Stimulated activated CD4-positive, alpha-beta T cell treated with anti-CD3 and anti-CD28 coated beads, Interleukin-12 subunit alpha, Interleukin-12 subunit beta, amount 100 ng/mL, for 24 hours (primary cell): ENCODE results near the gene NIN.
"Not testable (repeated sequence)": the region's sequence is repeated elsewhere in the genome, so short reads cannot be mapped to it uniquely, and the experiment has no call there.

Experiments used
- DNase-seq, 2 experiments: peaks; one replicate each; pipeline ENCODE4 v3.0.0-alpha.2; 2020; ENCODE audit warnings: low read depth in 2 of 2

NIN gene

DNA sequence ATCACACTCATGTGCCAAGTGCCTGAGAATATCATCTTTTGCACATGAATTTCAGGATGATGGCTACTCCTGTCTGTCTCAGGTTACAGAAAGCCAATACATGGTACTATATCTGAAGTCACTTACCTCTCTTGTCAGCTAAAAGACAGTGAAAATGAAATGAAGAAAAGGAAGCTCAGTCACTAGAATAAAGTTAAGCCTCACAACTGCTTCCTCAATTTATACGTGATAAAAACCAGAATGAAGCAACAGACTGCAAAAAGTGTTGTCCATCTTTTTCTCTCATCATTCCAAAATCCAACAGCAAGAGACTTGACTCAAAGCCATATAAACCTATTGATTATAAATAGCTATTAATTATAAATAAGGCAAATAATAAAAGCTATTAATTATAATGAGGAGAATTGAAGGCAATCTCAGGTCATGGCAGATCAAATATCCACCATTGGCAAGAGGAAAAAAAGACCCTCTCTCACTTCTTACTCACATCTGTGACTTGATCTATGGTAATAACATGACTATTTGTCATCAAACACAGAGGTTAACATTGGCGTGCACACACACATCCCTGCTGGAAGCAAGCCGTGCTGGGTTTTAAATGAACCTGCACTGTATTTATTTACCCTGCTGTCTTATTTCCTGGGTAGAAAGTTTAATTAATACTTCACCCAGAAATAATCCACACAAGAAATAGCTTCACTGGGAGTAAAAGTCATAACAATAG is 10.0 kb downstream of the NIN start:
- DNase-seq = no peak

DNA sequence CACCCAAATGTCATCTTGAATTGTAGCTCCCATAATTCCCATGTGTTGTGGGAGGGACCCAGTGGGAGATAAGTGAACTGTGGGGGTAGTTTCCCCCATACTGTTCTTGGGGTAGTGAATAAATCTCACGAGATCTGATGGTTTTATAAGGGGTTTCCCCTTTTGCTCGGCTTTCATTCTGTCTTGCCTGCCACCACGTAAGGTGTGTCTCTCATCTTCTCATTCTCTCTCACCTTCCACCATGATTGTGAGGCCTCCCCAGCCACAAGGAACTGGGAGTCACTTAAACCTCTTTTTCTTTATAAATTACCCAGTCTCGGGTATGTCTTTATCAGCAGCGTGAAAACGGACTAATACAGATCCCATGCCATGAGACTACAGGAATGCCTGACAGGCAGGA is 11.7 kb downstream of the NIN start:
- DNase-seq = not testable (repeated sequence)

DNA sequence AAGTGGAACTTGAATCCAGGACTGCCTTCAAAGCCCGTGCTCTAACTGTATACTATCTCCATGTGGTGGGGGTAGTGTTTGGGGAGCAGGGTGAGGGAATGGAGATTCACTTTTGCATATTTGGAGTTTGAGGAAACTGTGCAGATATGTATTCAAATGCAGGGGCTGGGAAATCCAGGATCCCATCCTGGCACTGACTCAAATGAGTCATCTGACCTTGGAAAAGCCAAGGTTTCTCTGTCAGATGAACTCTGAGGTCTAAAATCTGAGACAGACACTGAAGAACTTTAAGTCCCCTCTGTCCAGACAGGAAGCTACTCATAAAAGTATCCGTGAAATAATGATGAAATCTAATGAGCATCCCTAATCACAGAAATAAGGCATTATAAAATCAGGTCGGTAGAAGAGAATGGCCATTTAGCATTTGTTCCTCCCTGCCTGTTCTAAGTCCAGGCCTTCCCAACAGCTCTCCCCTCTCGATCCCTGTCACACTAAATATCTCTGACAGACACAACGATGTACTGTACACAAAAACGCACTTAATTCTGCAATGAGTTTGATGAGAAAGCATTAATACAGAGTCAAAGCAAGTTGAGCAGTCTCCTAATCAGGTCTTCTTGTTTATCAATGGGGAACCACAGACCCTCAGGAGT is 14.4 kb downstream of the NIN start:
- no peak for DNase-seq

DNA sequence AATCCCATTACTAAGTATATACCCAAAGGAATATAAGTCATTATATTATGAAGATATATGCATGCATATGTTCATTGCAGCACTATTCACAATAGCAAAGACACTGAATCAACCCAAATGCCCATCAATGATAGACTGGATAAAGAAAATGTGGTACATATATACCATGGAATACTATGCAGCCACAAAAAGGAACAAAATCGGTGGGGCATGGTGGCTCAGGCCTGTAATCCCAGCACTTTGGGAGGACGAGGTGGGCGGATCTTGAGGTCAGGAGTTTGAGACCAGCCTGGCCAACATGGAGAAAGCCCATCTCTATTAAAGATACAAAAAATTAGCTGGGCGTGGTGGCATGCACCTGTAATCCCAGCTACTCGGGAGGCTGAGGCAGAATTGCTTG is 15.4 kb downstream of the NIN start:
- DNase-seq = not testable (repeated sequence)

DNA sequence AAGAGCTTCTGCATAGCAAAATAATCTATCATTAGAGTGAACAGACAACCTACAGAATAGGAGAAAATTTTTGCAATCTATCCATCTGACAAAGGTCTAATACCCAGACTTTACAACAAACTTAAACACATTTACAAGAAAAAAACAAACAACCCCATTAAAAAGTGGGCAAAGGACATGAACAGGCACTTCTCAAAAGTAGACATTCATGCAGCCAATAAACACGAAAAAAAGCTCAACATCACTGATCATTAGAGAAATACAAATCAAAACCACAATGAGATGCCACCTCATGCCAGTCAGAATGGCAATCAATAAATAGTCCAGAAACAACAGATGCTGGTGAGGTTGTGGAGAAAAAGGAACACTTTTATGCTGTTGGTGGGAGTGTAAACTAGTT is 15.9 kb downstream of the NIN start:
- DNase-seq = not testable (repeated sequence)

DNA sequence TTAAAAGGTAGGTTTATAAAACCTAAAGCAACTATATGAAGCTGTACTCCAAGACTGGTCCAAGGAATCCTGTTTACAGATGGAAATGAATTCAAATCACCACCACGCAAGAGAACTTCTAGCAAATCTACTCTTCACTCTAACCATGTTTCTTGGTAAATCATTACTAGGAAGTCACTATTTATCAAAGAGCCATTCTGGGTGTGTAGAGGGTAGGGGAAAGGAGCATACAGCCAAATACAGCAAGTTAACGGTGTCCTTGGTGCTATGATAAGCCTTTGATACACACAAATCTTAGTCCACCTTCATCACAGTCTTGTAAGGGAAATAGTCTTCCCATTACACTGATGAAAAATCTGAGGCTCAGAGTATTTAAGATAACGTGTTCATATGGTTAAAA is 16.8 kb downstream of the NIN start:
- no peak for DNase-seq

DNA sequence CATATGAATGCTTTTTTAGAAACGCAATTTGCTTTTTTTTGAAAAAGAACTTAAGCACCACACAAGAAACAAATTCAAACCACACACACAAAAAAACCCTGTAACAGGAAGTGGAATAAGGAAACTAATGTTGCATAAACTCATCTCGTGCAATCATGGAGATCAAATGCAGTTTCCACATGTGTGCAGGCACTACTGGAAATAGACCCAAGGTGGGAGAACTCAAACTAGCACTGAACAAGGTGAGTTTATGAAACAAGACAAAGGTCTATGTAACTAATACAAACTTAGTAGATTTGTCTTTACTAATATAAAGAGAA is 17.5 kb downstream of the NIN start:
- no peak for DNase-seq

DNA sequence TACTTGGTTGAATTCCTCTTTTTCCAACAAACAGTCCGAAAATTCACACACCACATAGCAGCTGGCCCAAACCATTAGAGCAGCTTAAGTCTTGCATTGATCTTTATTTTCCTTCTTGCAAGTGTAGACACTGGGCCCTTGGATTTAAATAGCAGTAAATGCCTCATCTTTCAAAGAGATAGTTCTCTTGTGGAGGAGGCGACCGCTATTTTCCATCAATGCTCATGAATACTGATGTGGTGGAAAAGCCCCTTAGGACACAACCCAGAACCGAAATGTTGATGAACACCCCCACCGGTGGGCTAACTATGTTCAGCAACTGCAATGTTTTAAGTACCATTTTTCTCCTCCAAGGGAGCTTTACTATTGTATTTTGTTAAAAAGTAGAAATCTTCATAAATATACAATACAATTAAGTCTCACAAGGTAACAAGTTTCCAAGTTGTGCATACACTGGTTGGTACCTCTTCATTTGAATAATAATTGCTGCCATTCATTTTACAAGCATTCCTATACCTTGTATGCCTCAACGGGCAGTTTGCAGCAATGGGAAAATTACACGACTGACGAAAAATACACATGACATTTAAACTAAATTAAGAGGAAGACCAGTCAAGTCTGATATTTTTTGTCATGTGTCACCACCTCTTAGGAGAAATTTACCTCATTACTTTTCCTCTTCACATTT is 18.0 kb downstream of the NIN start:
- no peak for DNase-seq

DNA sequence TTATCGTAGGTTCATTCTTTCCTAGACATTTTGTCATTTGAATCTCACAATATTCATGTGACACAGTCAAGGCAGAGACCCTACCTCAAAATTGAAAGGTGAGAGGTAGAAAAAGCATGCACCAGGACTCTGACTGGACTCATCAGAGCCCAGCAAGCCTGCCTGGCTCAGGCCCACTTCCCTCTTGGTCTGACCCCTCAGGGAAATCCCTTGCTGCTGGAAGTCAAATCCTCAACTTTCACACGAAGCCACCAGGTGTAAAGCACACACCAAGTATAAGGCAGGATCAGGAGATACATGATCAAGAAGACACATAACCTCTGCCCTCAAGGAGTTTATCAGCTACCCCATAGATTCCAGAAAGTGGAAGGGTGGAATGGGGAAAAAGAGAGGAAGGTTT is 18.8 kb downstream of the NIN start:
- DNase-seq = no peak

DNA sequence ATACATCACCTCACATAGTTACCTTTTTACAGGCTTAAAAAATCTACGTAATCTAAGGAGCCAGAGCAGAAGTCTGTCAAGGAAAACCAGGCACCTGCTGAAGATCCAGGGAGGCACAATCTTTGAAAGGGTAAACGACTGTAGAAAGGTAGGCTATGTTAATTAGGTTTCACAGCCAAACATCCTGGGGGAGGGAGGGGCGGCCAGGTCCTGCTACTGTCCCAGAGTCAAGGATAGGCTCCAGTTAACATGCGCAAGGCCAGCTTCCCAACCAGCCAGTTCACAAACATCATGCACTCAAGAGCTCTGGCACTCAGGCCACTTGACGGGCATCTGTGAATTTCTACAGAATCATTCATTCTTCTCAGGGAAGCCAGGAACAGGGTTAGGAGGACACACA is 22.9 kb downstream of the NIN start:
- no peak for DNase-seq

DNA sequence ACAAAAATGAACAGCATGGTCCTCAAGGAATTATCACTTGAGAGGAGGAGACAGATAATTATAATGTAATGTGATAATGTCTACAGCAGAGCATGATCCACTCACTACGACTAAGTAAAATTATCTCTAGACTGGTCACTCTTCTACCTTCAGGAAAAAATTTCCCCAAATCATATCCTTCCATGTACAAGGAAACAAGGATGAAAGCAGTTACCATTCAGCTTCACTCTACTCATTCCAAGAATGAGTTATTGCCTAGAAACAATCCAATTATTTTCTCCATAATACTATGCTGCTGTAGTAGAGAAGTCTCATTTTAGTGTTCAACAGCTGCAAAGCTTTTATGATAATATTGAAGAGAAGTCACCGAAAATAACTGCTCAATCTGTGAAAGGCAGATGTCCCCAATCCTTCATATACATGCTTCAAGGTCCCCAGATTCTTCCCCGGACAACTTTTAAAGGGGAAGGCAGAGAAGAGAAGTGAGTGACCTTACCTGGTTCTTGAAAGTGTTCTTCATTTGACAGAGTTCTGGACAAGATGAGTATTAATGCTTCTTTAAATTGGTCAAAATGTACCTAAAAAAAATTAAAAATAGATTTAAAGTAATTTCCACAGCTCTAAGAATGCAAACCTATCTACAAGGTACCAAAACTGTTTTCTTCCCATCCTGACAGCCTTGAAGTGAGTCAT is 24.6 kb downstream of the NIN start:
- no peak for DNase-seq

DNA sequence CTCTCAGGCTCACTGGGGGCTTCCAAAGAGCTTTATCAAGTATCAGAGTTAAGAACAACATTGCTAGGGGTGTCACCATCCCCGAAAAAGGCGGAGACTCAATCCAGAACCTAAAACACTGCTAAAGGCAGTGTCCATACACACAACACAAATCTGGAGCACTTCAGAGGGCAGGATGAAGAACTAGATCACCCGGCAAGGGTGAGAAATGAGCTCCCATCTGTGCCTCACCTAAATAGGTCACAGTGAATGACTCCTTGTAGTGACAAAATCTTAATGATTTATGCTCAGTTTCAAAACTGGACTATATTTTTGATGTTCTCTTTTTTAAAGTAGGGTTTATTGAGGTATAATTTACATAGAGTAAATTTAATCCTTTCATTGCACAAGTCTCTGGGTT is 25.6 kb downstream of the NIN start:
- DNase-seq = no peak

DNA sequence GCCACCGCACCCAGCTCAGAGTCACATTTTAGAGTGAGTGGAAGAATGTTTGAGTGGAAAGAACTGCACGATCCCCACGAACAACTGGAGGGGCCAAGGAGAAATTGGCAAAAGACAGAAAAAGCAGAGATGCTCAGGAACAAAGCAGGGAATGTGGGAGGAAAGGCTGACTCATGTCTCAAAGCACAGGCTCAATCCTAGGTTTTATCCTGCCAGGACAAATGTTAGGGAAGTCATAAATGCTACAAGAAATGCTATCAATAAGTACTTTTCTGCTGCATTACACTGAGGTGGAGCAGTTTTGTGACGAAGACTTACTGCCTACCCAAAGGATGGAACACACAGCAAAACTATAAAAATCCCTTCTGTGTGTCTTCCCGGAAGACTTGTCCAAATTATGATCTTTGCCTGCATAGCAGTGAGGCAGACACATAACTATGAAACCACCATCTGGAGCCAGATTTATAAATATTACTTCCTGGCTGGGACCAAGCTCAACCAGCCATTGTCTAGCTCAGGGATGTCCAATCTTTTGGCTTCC is 26.7 kb downstream of the NIN start:
- DNase-seq = no peak

DNA sequence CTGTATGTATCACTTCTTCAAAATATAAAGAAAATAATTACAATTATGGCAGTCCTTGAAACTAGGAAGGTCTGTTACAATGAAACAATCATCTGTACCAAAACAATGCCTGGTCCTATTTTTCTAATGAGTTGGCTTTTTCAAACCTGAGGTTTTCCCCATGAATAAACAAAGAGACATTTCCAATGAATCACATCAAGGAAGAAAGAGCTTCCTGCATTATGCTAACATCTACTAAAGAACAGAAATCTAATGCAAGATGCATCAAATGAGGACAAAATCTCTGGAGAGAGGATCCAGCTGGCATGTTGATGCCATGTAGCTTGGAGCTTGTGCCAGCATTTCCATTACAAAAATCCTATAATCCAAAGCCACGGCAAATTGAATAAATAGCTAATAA is 29.3 kb downstream of the NIN start:
- DNase-seq = no peak

DNA sequence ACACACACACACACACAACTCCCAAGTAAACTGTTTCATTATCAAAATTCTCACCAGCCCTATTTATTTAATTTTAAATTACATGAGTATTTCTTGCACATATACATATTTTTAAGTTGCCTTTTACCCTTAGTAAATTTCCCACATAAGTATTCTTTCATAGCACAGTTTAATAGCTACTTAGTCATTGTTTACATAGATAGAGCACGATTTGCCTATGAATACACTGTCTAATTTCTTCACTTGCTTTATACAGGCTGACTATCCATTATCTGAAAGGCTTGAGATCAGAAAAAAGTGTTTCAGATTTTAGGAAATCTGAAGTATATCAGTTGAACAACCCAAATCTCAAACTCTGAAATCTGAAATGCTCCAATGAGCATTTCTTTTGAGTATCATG is 30.9 kb downstream of the NIN start:
- DNase-seq = no peak

DNA sequence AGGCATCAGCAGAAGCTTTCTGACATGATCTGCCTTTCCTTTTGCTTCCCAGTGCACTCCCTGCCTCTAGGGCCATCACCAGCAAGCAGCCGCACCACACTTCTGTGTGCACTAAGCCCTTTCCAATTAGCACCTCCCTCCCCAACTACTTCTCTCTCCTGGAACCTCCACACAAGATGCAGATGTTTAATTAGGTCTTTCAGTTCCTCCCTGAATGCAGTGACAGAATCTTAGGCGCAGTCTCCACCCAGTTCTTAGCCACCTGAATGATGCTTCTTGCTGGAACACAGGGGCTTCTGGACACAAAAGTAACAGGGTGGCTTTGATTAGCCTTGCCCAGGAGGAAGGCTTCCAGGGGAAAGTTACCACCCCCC is 32.9 kb downstream of the NIN start:
- no peak for DNase-seq

DNA sequence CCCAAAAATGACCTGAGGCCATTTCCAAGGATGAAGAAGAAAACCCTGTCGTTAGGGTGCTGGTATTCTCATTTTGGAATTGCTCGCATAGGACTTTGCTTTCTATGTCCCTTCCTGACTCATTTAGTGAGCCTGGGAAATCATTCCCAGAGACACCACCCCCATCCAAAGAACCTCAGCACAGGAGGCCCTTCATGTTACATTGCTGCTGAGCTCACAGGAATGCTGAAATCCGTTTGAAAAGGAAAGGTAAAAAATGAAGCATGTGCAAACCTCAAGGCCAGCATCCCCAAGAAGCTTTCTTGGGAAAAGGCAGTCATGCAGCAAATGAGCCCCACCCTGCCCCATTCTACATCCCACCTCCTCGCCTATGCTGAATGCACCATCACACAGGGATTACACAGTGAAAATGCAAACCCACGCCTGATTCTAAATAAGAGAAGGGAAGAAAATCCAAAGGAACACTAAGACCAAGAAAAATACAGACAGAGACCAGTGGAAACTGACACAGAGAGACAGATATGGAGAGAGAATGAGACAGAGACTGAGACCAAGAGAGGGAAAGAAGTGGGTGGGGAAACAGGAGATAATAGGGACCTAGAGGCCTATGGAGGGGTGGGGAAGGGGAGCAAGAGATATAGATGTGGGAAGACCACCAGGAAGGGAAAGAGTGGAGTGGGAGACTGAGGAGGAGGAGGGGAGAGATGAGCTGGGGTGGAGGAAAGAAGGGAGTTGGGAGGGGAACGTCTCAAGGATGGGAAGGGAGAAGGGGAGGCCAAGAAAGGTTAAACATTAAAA is 33.5 kb downstream of the NIN start:
- no peak for DNase-seq

DNA sequence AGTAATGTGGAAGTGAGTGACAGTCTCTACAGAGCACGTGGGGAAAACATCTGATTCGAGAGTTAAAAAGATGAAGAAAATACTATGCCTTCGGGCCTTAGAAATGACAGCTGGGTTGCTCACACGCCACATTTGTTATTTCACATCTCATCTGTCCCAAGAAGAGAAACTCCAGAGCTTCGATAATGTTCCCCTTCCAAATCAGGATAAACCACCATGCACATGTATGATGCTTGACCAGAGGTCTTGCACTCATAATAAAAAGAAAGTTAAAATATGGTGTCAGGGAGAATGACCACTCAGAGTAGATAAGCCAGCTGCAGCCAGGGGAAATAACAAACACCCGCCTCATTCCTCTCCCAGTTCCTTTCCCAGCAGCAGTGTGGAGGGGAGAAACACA is 34.6 kb downstream of the NIN start:
- DNase-seq = no peak

DNA sequence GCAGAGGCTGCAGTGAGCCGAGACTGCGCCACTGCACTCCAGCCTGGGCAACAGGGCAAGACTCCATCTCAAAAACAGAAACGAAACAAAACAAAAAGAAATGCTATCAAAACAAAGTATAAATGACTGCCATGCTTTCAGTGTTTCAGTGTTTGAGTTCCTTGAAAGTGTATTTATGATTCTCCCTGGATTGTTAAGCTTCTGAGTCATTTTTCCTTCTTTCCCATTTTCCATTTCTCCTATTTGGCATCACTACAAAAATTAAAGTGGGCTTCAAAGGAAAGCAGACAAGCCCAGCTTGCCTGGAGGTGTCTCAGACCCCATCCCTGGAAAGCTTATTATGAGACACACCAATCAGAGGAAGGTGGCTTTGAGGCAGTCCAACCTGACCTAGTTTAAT is 35.1 kb downstream of the NIN start:
- DNase-seq = no peak

DNA sequence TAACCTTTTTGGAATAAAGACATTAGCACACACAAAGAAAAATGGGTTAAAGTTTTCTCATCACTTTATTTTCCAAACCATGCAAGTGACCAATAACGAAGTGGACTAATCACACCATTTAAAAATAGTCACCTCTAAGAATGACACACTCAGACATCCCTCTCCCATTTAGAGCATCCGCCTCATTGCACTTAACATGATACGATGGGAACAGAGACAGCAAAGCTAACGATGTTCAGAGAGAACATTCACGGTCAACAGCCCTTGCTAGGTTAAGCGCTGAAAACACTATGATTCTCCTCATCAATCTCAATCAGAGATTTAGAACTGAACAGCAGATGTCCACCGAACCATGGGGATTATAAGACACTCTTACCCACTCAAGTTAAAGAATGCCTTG is 35.8 kb downstream of the NIN start:
- DNase-seq = no peak

DNA sequence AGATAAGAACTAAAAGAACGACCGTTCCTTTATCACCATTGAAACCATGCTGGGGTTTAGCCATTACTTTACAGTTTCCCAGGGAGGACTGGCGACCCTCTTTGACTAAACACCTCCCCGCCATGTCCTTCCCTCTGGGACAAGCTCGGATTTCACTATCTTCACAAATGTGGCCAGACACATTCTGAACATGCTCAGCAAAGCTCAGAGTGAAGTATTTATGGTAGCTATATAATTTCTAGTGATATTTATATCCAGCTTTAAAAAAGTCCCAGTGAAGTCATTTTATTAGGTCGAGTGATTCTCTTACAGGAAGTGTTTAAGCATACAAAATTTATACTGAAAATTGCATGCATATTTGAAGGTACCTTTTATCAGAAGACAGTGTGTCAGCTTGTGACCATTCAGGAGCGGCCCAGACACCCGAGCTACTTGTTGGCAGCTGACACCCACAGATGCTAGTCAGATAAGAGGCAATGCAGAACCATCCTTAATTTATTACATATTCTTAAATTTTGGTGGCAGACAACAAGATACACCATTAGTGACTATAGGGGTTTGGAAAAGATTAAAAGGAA is 36.8 kb downstream of the NIN start:
- no peak for DNase-seq
